ENCODE data around the gene SLC2A11.
"Not testable (repeated sequence)": the region's sequence is repeated elsewhere in the genome, so short reads cannot be mapped to it uniquely, and the experiment has no call there.

The SLC2A11 gene

DNA sequence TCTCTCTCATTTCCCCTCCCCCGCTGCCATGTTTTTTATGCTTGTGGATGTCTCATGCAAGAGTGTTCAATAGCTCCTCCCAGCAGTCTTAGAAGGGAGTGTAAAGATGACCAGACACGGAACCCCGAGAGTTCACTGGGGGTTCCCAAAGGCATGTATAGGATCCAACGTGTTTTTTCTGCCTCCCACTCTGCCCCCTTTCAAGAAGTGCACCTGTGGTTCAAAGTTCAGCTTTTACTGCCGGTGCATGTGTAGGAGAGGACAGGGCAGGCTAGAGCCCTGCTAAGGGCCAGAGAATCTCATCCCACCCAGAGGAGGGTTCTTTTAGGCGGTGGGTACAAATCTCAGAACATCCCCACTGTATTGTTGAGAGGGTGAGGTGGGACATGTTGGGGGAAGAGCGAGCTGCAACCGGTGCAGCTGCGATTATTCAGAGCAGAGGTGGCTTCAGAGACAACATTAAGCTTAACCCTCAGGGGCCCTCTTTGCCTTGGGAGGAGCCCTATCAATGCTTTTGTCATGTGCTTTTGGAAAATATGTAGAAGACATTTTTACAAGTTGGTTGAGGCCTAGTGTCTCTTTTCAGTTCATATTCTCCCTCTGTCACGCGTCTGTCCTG lies 51.0 kb downstream of the SLC2A11 start:
- no peak for DNase-seq (ENCODE audit: low read depth)

DNA sequence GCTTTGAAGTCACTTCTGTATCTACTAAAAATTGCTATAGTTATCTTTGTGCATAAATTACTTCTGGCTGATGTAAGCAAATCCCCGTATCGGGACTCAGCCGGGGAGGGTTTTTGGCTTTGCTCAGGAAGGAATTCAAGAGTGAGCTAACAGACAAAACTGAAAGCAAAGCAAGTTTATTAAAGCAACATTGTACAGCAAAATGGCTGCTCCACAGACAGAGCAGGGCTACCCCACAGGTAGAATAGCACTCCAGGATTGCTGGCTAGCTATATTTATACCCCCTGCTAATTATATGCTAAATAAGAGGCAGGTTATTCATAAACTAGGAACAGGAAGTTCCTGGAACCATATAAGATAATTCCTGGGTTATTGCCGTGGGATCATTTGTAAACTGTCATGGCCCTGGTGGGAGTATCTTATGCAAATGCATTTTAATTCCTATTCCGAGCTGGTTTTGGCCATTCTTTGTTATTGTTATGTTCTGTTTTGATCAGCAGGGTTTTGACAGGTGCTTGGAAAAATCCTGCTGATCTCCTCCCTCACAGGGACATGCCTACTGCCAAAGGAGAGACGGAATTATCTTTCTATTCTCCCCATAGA lies 51.7 kb downstream of the SLC2A11 start:
- no peak for DNase-seq (ENCODE audit: low read depth)

- DNase-seq (ENCODE audit: low read depth) = no peak
These were observed 53.0 kb downstream of the SLC2A11 start for GRCh38 chr22:23910496-23911190.

GRCh38 chr22:23911318-23911980 lies 53.8 kb downstream of the SLC2A11 start:
- no peak for DNase-seq (ENCODE audit: low read depth)

DNA sequence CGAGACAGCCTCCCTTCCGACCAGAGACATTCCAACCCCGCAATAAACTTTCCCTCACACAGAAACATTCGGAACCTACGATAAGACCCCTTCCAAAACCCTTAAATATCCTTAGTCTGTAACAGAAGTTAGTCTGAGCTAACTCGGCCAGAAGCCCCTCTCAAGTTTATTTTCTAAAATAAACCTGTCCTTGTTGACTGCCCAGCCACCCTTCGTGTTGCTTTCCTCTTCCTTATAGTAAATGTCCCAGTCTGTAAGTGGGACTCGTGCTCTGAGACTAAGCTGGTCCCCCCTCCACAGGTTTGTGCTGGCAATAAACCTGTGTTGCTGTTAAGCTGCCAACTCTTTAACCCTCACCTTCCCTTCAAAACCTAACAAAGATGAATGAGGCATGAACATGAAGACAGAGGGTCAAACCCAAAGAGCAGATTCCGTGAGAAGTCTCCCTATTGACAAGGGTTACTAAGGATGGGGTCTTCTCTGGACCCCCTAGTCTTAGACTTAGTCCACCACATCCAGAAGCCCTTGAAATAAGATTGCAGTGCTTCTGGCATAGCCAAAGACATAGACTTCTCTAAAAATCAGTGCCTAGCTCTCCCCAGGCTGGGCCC lies 54.7 kb downstream of the SLC2A11 start:
- DNase-seq (ENCODE audit: low read depth) = no peak

GRCh38 chr22:23913306-23913660 lies 55.6 kb downstream of the SLC2A11 start:
- DNase-seq (ENCODE audit: low read depth) = no peak

- DNase-seq (ENCODE audit: low read depth) = peak; percentile 99
These were observed 56.1 kb downstream of the SLC2A11 start for GRCh38 chr22:23913661-23914353.

GRCh38 chr22:23915290-23915689 lies 57.6 kb downstream of the SLC2A11 start:
- DNase-seq (ENCODE audit: low read depth) = no peak

- not testable (repeated sequence) for DNase-seq (ENCODE audit: low read depth)
These were observed 62.6 kb downstream of the SLC2A11 start for GRCh38 chr22:23920267-23920611.

DNA sequence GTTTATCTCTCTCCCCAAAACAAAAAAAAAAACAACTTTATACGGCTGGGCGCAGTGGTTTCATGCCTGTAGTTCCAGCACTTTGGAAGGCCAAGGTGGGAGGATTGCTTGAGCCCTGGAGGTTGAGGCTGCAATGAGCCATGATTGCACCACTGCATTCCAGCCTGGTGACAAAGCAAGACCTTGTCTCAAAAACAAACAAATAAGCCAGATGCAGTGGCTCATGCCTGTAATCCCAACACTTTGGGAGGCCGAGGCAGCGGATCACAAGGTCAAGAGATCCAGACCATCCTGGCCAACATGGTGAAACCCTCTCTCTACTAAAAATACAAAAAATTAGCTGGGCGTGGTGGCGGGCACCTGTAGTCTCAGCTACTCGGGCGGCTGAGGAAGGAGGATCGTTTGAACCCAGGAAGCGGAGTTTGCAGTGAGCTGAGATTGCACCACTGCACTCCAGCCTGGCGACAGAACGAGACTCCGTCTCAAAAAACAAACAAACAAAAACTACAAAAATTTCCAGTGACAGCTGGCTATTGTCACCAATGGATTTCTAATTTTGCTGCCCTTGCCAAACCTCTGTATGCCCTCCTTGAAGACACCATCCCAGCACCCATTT lies 64.0 kb downstream of the SLC2A11 start:
- DNase-seq (ENCODE audit: low read depth) = peak; percentile 64

GRCh38 chr22:23922921-23923320 lies 65.2 kb downstream of the SLC2A11 start:
- no peak for DNase-seq (ENCODE audit: low read depth)

DNA sequence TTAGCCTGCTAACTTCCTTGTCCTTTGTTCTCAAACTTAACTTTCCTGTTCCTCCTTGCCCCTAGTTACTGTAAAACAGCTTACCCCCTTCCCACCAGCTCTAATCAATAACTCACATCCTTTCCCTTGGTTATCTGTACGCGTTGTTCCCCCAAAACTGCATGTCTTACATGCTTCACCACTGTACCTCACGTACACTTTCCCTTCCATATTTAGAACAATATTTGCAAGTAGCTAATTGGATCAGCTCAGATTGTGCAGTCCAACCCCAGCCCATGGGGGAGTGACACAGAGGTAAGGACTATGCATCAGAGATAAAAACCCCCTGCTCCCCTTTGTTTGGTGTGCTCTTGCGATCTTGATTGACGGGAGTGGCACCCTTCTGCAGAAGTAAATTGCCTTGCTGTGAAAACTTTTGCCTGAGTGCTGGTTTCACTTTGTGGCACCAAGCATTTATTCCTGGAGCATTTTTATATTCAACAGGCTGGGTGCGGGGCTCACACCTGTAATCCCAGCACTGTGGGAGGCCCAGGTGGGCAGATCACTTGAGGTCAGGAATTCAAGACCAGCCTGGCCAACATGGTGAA lies 67.4 kb downstream of the SLC2A11 start:
- no peak for DNase-seq (ENCODE audit: low read depth)

GRCh38 chr22:23926561-23926960 lies 68.9 kb downstream of the SLC2A11 start:
- no peak for DNase-seq (ENCODE audit: low read depth)
